ENCODE measurements around the gene ZFP69.

DNA sequence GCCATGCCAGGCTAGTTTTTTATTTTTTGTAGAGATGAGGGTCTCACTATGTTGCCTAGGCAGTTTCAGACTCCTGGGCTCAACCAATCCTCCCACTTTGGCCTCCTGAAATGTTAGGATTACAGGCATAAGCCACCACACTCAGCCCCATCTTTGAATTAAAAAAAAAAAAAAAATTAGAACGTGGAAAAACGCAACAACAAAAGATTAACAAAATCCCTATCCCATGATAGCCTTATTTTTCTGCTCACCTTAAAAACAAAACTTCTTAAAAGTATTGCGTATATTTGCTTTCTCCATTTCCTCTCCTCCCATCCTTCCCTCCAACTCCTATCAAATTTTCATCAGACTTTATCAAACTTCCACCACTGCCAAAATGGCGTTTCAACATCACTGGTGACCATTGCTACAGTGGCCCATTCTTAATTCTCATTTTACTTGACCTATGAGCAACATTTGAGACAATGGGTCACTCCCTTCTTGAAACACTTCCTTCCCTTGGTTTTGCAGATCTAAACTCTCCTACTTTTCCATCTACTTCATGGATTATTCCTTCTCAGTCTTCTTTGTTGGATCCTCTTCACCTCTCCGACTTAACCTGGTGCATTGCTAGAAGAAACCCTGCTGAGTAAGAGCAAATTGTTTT, 53.8 kb downstream of the ZFP69 start:
- TF ChIP-seq, protein P1, sequence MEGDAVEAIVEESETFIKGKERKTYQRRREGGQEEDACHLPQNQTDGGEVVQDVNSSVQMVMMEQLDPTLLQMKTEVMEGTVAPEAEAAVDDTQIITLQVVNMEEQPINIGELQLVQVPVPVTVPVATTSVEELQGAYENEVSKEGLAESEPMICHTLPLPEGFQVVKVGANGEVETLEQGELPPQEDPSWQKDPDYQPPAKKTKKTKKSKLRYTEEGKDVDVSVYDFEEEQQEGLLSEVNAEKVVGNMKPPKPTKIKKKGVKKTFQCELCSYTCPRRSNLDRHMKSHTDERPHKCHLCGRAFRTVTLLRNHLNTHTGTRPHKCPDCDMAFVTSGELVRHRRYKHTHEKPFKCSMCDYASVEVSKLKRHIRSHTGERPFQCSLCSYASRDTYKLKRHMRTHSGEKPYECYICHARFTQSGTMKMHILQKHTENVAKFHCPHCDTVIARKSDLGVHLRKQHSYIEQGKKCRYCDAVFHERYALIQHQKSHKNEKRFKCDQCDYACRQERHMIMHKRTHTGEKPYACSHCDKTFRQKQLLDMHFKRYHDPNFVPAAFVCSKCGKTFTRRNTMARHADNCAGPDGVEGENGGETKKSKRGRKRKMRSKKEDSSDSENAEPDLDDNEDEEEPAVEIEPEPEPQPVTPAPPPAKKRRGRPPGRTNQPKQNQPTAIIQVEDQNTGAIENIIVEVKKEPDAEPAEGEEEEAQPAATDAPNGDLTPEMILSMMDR (IDR thresholded peaks at IDR 0.05), result no peak
- TF ChIP-seq POLR2A (IDR thresholded peaks at IDR 0.05), result no peak

All from thyroid gland (tissue), 4 donors.